Type B pancreatic cell (in vitro differentiated cells): ENCODE results near the gene USP37. TPM values are rescaled to one million over a fixed set of nuclear protein-coding genes. Genes with fewer than 3 reads are reported as not detected.

Source experiments
- DNase-seq: peaks from one replicate; pipeline ENCODE4 v3.0.0; 2021; ENCODE audit warnings: mixed read lengths; ENCODE audit not compliant: unreplicated experiment; ENCODE audit errors: extremely low spot score
- H3K27ac Mint-ChIP-seq: 2 replicates; pipeline ENCODE4 v1.8.0; 2021; ENCODE audit warnings: mild to moderate bottlenecking, mixed read lengths
- H3K27me3 Mint-ChIP-seq: 2 replicates; pipeline ENCODE4 v1.8.0; 2021; ENCODE audit warnings: mixed read lengths
- H3K36me3 Mint-ChIP-seq: 2 replicates; pipeline ENCODE4 v1.8.0; 2021; ENCODE audit warnings: mixed read lengths
- H3K4me1 Mint-ChIP-seq: one replicate; pipeline ENCODE4 v1.8.0; 2021; ENCODE audit warnings: mixed read lengths; ENCODE audit not compliant: unreplicated experiment
- H3K4me3 Mint-ChIP-seq: 2 replicates; pipeline ENCODE4 v1.8.0; 2021; ENCODE audit warnings: mild to moderate bottlenecking, mixed read lengths
- H3K9me3 Mint-ChIP-seq: 2 replicates; pipeline ENCODE4 v1.8.0; 2021; ENCODE audit warnings: mixed read lengths
- CTCF ChIP-seq: fragments of 200-600 bp; sonication (generic); conservative IDR thresholded peaks from 2 replicates; pipeline ENCODE4 v1.5.0; 2021; ENCODE audit warnings: antibody characterized with exemption, mild to moderate bottlenecking
- total RNA-seq: library from RNA; stranded (reverse); gene quantifications from 2 replicates; pipeline ENCODE4 v1.2.1, GENCODE V29; 2021; ENCODE audit warnings: low replicate concordance

Gene USP37
- total RNA-seq, 1 donor from 2014 or later = 22.9 TPM

- no peak overlapping the region for H3K4me3 Mint-ChIP-seq
- DNase-seq = no peak
- no peaks in the 10 kb centered on the region for H3K27me3 Mint-ChIP-seq
- TF ChIP-seq CTCF = no peak
- H3K36me3 Mint-ChIP-seq = no peaks in the 10 kb centered on the region
- no peaks in the 10 kb centered on the region for H3K9me3 Mint-ChIP-seq
- H3K4me1 Mint-ChIP-seq = no peaks in the 10 kb centered on the region
- no peak overlapping the region for H3K27ac Mint-ChIP-seq
Observed at GRCh38 chr2:218437969-218438368, 130.2 kb downstream of the USP37 start.

GRCh38 chr2:218436992-218437391 lies 131.2 kb downstream of the USP37 start:
- DNase-seq = no peak
- H3K4me1 Mint-ChIP-seq = no peaks in the 10 kb centered on the region
- no peak overlapping the region for H3K4me3 Mint-ChIP-seq
- no peak for TF ChIP-seq CTCF
- H3K27ac Mint-ChIP-seq = no peak overlapping the region
- H3K36me3 Mint-ChIP-seq = no peaks in the 10 kb centered on the region
- no peaks in the 10 kb centered on the region for H3K9me3 Mint-ChIP-seq
- no peaks in the 10 kb centered on the region for H3K27me3 Mint-ChIP-seq

- DNase-seq = no peak
- Mint-ChIP-seq H3K4me3 (no peak overlapping the region), H3K27me3 (no peaks in the 10 kb centered on the region), H3K4me1 (no peaks in the 10 kb centered on the region), H3K9me3 (no peaks in the 10 kb centered on the region), H3K36me3 (no peaks in the 10 kb centered on the region), H3K27ac (no peak overlapping the region)
- no peak for TF ChIP-seq CTCF
Observed at GRCh38 chr2:218435003-218435982, 132.9 kb downstream of the USP37 start.

- no peak overlapping the region for H3K4me3 Mint-ChIP-seq
- no peak for DNase-seq
- H3K27me3 Mint-ChIP-seq = no peaks in the 10 kb centered on the region
- TF ChIP-seq CTCF = no peak
- H3K36me3 Mint-ChIP-seq = no peaks in the 10 kb centered on the region
- H3K4me1 Mint-ChIP-seq = no peaks in the 10 kb centered on the region
- H3K9me3 Mint-ChIP-seq = no peaks in the 10 kb centered on the region
- H3K27ac Mint-ChIP-seq = no peak overlapping the region
Observed at GRCh38 chr2:218434456-218434855, 133.7 kb downstream of the USP37 start.

- H3K36me3 Mint-ChIP-seq = no peaks in the 10 kb centered on the region
- no peak for DNase-seq
- no peak for TF ChIP-seq CTCF
- no peak overlapping the region for H3K27ac Mint-ChIP-seq
- H3K9me3 Mint-ChIP-seq = no peaks in the 10 kb centered on the region
- H3K4me3 Mint-ChIP-seq = no peak overlapping the region
- no peaks in the 10 kb centered on the region for H3K4me1 Mint-ChIP-seq
- no peaks in the 10 kb centered on the region for H3K27me3 Mint-ChIP-seq
Observed at GRCh38 chr2:218432676-218433365, 135.3 kb downstream of the USP37 start.
